ENCODE results near the gene FST. TPM values are rescaled to one million over a fixed set of nuclear protein-coding genes. Genes with fewer than 3 reads are reported as not detected.

The FST gene
- total RNA-seq, 1 experiment from 2014 or later = not detected

DNA sequence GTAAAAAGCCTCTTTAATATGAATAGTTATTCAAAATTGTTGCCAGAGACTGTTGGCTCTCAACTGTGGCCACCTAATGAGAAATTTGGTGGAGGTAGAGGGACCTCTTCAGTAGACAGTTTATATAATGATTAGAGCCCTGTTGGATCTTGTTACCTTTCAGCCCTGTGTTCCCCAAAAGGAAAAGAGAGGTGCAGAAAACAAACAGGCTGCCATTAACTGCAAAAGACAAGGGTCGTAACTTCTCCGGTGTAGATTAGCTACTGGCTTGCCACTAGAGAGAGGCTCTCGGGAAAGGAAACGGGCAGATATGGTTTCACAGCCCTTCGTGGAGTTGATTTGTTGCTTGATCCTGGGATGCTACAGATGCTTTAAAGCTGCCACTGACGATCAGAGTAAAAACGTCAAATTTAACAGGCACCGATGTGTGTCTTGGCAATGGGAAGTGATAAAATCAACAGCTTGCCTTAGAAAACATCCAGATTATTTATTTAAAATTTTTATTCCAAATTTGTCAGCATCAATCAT is 7.8 kb downstream of the FST start:
- Histone ChIP-seq H4K20me1 (ENCODE audit: insufficient read depth, low read depth, low read length) (no peaks in the 10 kb centered on the region), H3K4me2 (ENCODE audit: low read depth, low read length, poor library complexity, severe bottlenecking) (no peak overlapping the region), H2AFZ (ENCODE audit: low read length) (no peak overlapping the region), H3K9ac (ENCODE audit: low read length) (no peak overlapping the region), H3K4me1 (ENCODE audit: low read length) (no peaks in the 10 kb centered on the region), H3K9me2 (replicated peaks; ENCODE audit: insufficient read depth, low read length) (no peaks in the 10 kb centered on the region), H3K27me3 (ENCODE audit: low read length) (no peaks in the 10 kb centered on the region), H3K9me3 (ENCODE audit: low read length) (no peaks in the 10 kb centered on the region), H3K27ac (ENCODE audit: low read length) (no peak overlapping the region), H3K79me2 (ENCODE audit: low read length) (no peaks in the 10 kb centered on the region), H3K36me3 (ENCODE audit: insufficient read depth, low read length) (no peaks in the 10 kb centered on the region), H3K4me3 (ENCODE audit: low read length) (no peak overlapping the region)
- DNase-seq = peak; percentile 25

DNA sequence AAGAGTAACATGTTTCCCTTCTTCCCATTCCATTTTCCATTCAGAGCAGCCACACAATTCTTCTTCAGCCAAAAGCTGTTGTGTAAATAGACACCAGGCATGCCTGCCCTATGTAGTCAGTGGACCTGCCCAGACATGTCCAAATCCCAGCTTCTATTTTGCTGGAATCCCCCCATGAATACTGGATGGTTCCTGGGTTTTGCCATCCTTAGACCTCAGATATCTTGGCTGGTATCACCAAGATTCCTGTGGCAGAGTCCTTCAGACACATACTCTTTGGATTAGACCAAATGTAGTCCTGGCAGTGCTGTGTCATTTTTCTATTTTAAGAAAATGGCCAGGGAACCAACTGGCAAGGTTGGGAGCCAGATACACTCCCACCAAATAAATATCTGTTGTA is 10.3 kb downstream of the FST start:
- H3K27ac ChIP-seq (ENCODE audit: low read length) = no peak overlapping the region
- H3K4me2 ChIP-seq (ENCODE audit: low read depth, low read length, poor library complexity, severe bottlenecking) = no peak overlapping the region
- H3K9me2 ChIP-seq (replicated peaks; ENCODE audit: insufficient read depth, low read length) = no peaks in the 10 kb centered on the region
- H3K9me3 ChIP-seq (ENCODE audit: low read length) = no peaks in the 10 kb centered on the region
- no peak overlapping the region for H3K4me3 ChIP-seq (ENCODE audit: low read length)
- H3K9ac ChIP-seq (ENCODE audit: low read length) = no peak overlapping the region
- H4K20me1 ChIP-seq (ENCODE audit: insufficient read depth, low read depth, low read length) = no peaks in the 10 kb centered on the region
- H3K4me1 ChIP-seq (ENCODE audit: low read length) = no peaks in the 10 kb centered on the region
- no peaks in the 10 kb centered on the region for H3K27me3 ChIP-seq (ENCODE audit: low read length)
- H2AFZ ChIP-seq (ENCODE audit: low read length) = no peak overlapping the region
- no peaks in the 10 kb centered on the region for H3K36me3 ChIP-seq (ENCODE audit: insufficient read depth, low read length)
- DNase-seq = no peak
- no peaks in the 10 kb centered on the region for H3K79me2 ChIP-seq (ENCODE audit: low read length)

DNA sequence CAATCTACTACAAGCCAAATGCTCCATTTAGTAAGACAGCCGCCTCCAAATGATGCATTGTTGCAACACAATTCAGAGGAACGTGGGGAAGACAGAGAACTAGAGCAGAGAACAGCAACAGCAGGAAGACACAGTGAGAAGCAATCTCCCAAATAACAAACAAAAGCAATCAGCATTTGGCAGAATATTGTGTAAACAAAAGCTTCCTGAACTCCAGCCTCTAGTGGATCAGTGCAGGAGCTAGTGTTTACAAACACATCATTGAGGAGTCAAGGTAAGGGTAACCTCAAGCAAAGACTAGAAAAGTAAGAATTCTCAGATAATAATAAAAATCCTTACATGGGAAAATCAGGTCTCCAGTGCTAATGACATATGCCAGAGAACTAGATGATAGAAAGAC is 20.6 kb downstream of the FST start:
- no peaks in the 10 kb centered on the region for H3K36me3 ChIP-seq (ENCODE audit: insufficient read depth, low read length)
- H3K79me2 ChIP-seq (ENCODE audit: low read length) = no peaks in the 10 kb centered on the region
- H2AFZ ChIP-seq (ENCODE audit: low read length) = no peak overlapping the region
- no peaks in the 10 kb centered on the region for H4K20me1 ChIP-seq (ENCODE audit: insufficient read depth, low read depth, low read length)
- no peak overlapping the region for H3K27ac ChIP-seq (ENCODE audit: low read length)
- no peak overlapping the region for H3K9ac ChIP-seq (ENCODE audit: low read length)
- no peak overlapping the region for H3K4me3 ChIP-seq (ENCODE audit: low read length)
- H3K4me2 ChIP-seq (ENCODE audit: low read depth, low read length, poor library complexity, severe bottlenecking) = no peak overlapping the region
- H3K9me2 ChIP-seq (replicated peaks; ENCODE audit: insufficient read depth, low read length) = no peaks in the 10 kb centered on the region
- no peaks in the 10 kb centered on the region for H3K4me1 ChIP-seq (ENCODE audit: low read length)
- H3K9me3 ChIP-seq (ENCODE audit: low read length) = no peaks in the 10 kb centered on the region
- no peaks in the 10 kb centered on the region for H3K27me3 ChIP-seq (ENCODE audit: low read length)
- no peak for DNase-seq

DNA sequence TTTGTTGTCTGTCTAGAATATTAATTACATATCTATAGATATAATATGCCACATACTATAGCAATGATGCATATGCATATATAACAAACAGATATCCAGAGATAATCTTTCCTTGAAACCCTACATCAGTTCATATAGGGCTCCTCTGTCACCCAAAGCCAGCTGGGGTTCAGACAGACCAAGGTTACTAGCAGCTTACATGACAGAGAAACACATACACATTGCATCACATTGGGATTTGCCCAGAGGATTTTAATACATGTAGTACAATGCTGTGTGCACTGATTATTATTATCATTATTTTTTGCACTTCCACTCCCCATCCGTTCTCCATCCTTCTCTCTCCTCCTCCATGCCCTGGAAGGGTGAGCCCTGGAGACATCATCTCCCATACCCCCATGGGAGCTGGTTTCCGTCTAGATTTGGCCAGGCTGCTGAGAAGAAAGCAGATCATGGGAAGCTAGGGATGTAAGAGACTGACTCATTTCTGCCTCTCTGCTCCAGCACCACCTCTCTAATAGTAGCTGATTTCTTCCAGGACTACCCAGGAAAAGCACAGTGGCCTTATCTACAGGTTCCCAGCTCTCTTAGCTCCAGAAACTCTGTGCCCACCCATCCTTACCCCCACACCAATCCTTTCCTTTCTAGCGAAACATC is 23.3 kb downstream of the FST start:
- no peaks in the 10 kb centered on the region for H3K79me2 ChIP-seq (ENCODE audit: low read length)
- no peak overlapping the region for H3K4me3 ChIP-seq (ENCODE audit: low read length)
- H3K9me3 ChIP-seq (ENCODE audit: low read length) = no peaks in the 10 kb centered on the region
- H4K20me1 ChIP-seq (ENCODE audit: insufficient read depth, low read depth, low read length) = no peaks in the 10 kb centered on the region
- H3K9me2 ChIP-seq (replicated peaks; ENCODE audit: insufficient read depth, low read length) = no peaks in the 10 kb centered on the region
- no peak overlapping the region for H2AFZ ChIP-seq (ENCODE audit: low read length)
- no peak overlapping the region for H3K4me2 ChIP-seq (ENCODE audit: low read depth, low read length, poor library complexity, severe bottlenecking)
- no peak overlapping the region for H3K9ac ChIP-seq (ENCODE audit: low read length)
- no peaks in the 10 kb centered on the region for H3K4me1 ChIP-seq (ENCODE audit: low read length)
- H3K27ac ChIP-seq (ENCODE audit: low read length) = no peak overlapping the region
- DNase-seq = no peak
- H3K27me3 ChIP-seq (ENCODE audit: low read length) = no peaks in the 10 kb centered on the region
- H3K36me3 ChIP-seq (ENCODE audit: insufficient read depth, low read length) = no peaks in the 10 kb centered on the region

DNA sequence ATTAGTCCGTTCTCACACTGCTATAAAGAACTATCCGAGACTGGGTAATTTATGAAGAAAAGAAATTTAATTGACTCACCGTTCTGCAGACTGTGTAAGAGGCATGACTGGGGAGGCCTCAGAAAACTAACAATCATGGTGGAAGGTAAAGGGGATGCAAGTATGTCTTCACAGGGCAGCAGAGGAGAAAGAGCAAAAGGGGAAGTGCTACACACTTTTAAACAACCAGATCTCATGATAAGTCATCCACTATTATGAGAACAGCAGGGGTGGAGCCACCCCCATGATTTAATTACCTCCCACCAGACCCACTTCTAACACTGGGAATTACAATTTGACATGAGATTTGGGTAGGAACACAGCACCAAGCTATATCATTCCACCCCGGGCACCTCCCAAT is 26.6 kb downstream of the FST start:
- no peak overlapping the region for H3K4me2 ChIP-seq (ENCODE audit: low read depth, low read length, poor library complexity, severe bottlenecking)
- no peaks in the 10 kb centered on the region for H3K36me3 ChIP-seq (ENCODE audit: insufficient read depth, low read length)

DNA sequence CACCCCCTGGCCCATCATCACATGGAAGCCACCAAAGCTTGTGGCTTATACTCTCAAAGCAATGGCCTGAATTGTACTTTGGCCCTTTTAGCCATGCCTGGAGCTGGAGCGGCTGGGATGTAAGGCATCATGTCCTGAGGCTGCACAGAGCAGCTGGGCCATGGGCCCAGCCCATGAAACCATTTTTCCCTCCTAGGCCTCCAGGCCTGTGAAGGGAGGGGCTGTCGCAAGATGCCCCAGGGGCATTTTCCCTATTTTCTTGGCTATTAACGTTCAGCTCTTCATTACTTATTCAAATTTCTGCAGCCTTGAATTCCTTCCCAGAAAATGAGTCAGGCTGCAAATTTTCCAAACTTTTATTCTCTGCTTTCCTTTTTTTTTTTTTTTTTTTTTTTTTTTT is 27.7 kb downstream of the FST start:
- Histone ChIP-seq H3K9ac (ENCODE audit: low read length) (no peak overlapping the region), H3K9me3 (ENCODE audit: low read length) (no peaks in the 10 kb centered on the region), H3K36me3 (ENCODE audit: insufficient read depth, low read length) (no peaks in the 10 kb centered on the region), H3K4me1 (ENCODE audit: low read length) (no peaks in the 10 kb centered on the region), H4K20me1 (ENCODE audit: insufficient read depth, low read depth, low read length) (no peaks in the 10 kb centered on the region), H3K4me2 (ENCODE audit: low read depth, low read length, poor library complexity, severe bottlenecking) (no peak overlapping the region), H3K27me3 (ENCODE audit: low read length) (no peaks in the 10 kb centered on the region), H3K9me2 (replicated peaks; ENCODE audit: insufficient read depth, low read length) (no peaks in the 10 kb centered on the region), H3K27ac (ENCODE audit: low read length) (no peak overlapping the region), H2AFZ (ENCODE audit: low read length) (no peak overlapping the region), H3K79me2 (ENCODE audit: low read length) (no peaks in the 10 kb centered on the region), H3K4me3 (ENCODE audit: low read length) (no peak overlapping the region)
- no peak for DNase-seq

More for the DNA sequence above, 26.6 kb downstream of the FST start:
- Histone ChIP-seq H3K79me2 (ENCODE audit: low read length) (no peaks in the 10 kb centered on the region), H3K9ac (ENCODE audit: low read length) (no peak overlapping the region), H3K27me3 (ENCODE audit: low read length) (no peaks in the 10 kb centered on the region), H3K27ac (ENCODE audit: low read length) (no peak overlapping the region), H3K4me1 (ENCODE audit: low read length) (no peaks in the 10 kb centered on the region), H3K9me3 (ENCODE audit: low read length) (no peaks in the 10 kb centered on the region), H4K20me1 (ENCODE audit: insufficient read depth, low read depth, low read length) (no peaks in the 10 kb centered on the region), H3K9me2 (replicated peaks; ENCODE audit: insufficient read depth, low read length) (no peaks in the 10 kb centered on the region), H2AFZ (ENCODE audit: low read length) (no peak overlapping the region), H3K4me3 (ENCODE audit: low read length) (no peak overlapping the region)
- DNase-seq = no peak

DNA sequence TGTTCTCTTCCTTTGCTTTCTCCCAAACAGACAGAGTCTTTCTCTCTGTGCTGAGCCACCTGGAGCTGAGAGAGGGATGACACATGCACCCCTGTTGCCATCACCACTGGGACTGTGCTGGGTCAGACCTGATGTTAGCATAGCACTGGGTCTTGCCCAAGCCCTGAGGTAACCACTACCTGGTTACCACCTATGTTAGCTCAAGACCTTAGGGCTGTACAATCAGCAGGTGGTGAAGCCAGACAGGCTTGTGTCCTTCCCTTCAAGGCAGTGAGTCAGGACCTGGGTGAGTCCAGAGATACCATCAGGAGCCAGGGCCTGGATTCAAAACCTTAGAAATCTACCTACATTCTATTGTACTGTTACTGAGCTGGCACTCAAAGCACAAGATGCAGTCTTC is 32.1 kb downstream of the FST start:
- no peaks in the 10 kb centered on the region for H3K9me2 ChIP-seq (replicated peaks; ENCODE audit: insufficient read depth, low read length)
- no peaks in the 10 kb centered on the region for H3K9me3 ChIP-seq (ENCODE audit: low read length)
- H3K4me2 ChIP-seq (ENCODE audit: low read depth, low read length, poor library complexity, severe bottlenecking) = no peak overlapping the region
- H3K9ac ChIP-seq (ENCODE audit: low read length) = no peak overlapping the region
- no peaks in the 10 kb centered on the region for H3K27me3 ChIP-seq (ENCODE audit: low read length)
- no peak overlapping the region for H3K27ac ChIP-seq (ENCODE audit: low read length)
- H3K4me3 ChIP-seq (ENCODE audit: low read length) = no peak overlapping the region
- H2AFZ ChIP-seq (ENCODE audit: low read length) = no peak overlapping the region
- no peak for DNase-seq
- no peaks in the 10 kb centered on the region for H4K20me1 ChIP-seq (ENCODE audit: insufficient read depth, low read depth, low read length)
- no peaks in the 10 kb centered on the region for H3K4me1 ChIP-seq (ENCODE audit: low read length)
- H3K79me2 ChIP-seq (ENCODE audit: low read length) = no peaks in the 10 kb centered on the region
- H3K36me3 ChIP-seq (ENCODE audit: insufficient read depth, low read length) = no peaks in the 10 kb centered on the region

DNA sequence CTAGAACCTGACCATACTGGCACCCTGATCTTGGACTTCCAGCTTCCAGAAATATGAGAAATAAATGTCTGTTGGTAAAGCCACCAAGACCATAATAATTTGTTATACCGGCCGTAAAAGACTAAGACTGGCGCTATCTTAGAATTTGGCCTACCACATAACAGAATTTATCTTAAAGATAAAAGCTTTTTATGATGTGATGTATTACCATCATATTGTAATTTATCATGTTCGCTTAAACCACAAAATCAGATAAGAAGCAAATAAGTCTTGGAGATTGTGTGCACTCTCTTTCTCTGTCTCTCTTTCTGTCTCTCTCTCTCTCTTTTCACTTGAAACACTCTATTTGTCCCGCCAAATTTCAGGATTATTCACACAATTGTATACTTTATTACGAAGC is 35.6 kb downstream of the FST start:
- H3K4me3 ChIP-seq (ENCODE audit: low read length) = no peak overlapping the region
- no peaks in the 10 kb centered on the region for H4K20me1 ChIP-seq (ENCODE audit: insufficient read depth, low read depth, low read length)
- no peaks in the 10 kb centered on the region for H3K79me2 ChIP-seq (ENCODE audit: low read length)
- H3K4me2 ChIP-seq (ENCODE audit: low read depth, low read length, poor library complexity, severe bottlenecking) = no peak overlapping the region
- H3K9ac ChIP-seq (ENCODE audit: low read length) = no peak overlapping the region
- no peak overlapping the region for H2AFZ ChIP-seq (ENCODE audit: low read length)
- no peaks in the 10 kb centered on the region for H3K4me1 ChIP-seq (ENCODE audit: low read length)
- H3K36me3 ChIP-seq (ENCODE audit: insufficient read depth, low read length) = no peaks in the 10 kb centered on the region
- no peaks in the 10 kb centered on the region for H3K9me3 ChIP-seq (ENCODE audit: low read length)
- no peaks in the 10 kb centered on the region for H3K9me2 ChIP-seq (replicated peaks; ENCODE audit: insufficient read depth, low read length)
- no peak for DNase-seq
- no peak overlapping the region for H3K27ac ChIP-seq (ENCODE audit: low read length)
- H3K27me3 ChIP-seq (ENCODE audit: low read length) = 0 out of 2 replicates have a peak, but pooled peaks cover 2% of the 10 kb centered on the region
